PC-9 (cell line): ENCODE data around the gene TBC1D22A. TPM values are rescaled to one million over a fixed set of nuclear protein-coding genes. Genes with fewer than 3 reads are reported as not detected.

Experiments
- BruUV-seq: library from RNA; stranded (reverse); fragments of 400-500 nt; replicated peaks from 2 replicates; lab custom pipeline; 2021; lab: Mats Ljungman, UMichigan
- CTCF ChIA-PET: fragments of 300-600 bp; sonication (Branson Sonifier 250); formaldehyde crosslinking; loops from one replicate; lab custom pipeline; 2022; ENCODE audit warnings: antibody characterized with exemption; lab: Charles Lee
- POLR2A ChIA-PET: fragments of 300-600 bp; sonication (Branson Sonifier 250); formaldehyde crosslinking; loops from one replicate; lab custom pipeline; 2022; ENCODE audit warnings: antibody characterized with exemption; ENCODE audit not compliant: unreplicated experiment; lab: Charles Lee
- DNase-seq, 2 experiments: peaks; one replicate each; pipeline versions ENCODE4 v3.0.0 to v3.0.0-alpha.2; 2015 to 2022; ENCODE audit warnings: mixed read lengths in 1 of 2
- H2AFZ ChIP-seq: fragments of 200-600 bp; sonication (generic); 2 replicates; pipeline ENCODE4 v1.8.1; 2017; ENCODE audit warnings: antibody characterized with exemption
- H3F3A ChIP-seq: fragments of 200-600 bp; sonication (generic); 2 replicates; pipeline ENCODE4 v1.8.1; 2017; ENCODE audit warnings: antibody characterized with exemption, mild to moderate bottlenecking, low read depth; ENCODE audit not compliant: insufficient read depth
- H3K27ac ChIP-seq: fragments of 200-600 bp; sonication (generic); 2 replicates; pipeline ENCODE4 v1.6.1; 2016; ENCODE audit warnings: mixed run types
- H3K27me3 ChIP-seq: fragments of 200-600 bp; sonication (generic); 2 replicates; pipeline ENCODE4 v1.6.1; 2016; ENCODE audit warnings: low read depth, mixed run types; ENCODE audit not compliant: insufficient read depth
- H3K36me3 ChIP-seq: fragments of 200-600 bp; sonication (generic); 2 replicates; pipeline ENCODE4 v1.6.1; 2016; ENCODE audit warnings: low read depth, mixed run types
- H3K4me1 ChIP-seq: fragments of 200-600 bp; sonication (generic); replicated peaks from 2 replicates; pipeline ENCODE4 v1.6.1; 2016; ENCODE audit warnings: mixed run types; ENCODE audit not compliant: insufficient read depth
- H3K4me2 ChIP-seq: fragments of 200-600 bp; sonication (generic); 2 replicates; pipeline ENCODE4 v1.6.1; 2017; ENCODE audit warnings: mixed run types
- H3K4me3 ChIP-seq: fragments of 200-600 bp; sonication (generic); 2 replicates; pipeline ENCODE4 v1.6.1; 2016; ENCODE audit warnings: mixed run types
- H3K79me2 ChIP-seq: fragments of 200-600 bp; sonication (generic); 2 replicates; pipeline ENCODE4 v1.6.1; 2017; ENCODE audit warnings: low read depth, mixed run types
- H3K9me2 ChIP-seq: fragments of 200-600 bp; sonication (generic); 2 replicates; pipeline ENCODE4 v1.8.1; 2017; ENCODE audit warnings: mild to moderate bottlenecking; ENCODE audit not compliant: insufficient read depth
- H3K9me3 ChIP-seq: fragments of 200-600 bp; sonication (generic); 2 replicates; pipeline ENCODE4 v1.8.1; 2016; ENCODE audit warnings: low read depth; ENCODE audit not compliant: insufficient read depth
- H4K20me1 ChIP-seq: fragments of 200-600 bp; sonication (generic); 2 replicates; pipeline ENCODE4 v1.8.1; 2017; ENCODE audit not compliant: insufficient read depth
- CTCF ChIP-seq: fragments of 200-600 bp; sonication (generic); conservative IDR thresholded peaks from 2 replicates; pipeline ENCODE4 v1.6.1; 2017; ENCODE audit warnings: mixed run types, antibody characterized with exemption, mild to moderate bottlenecking, moderate library complexity
- EZH2 ChIP-seq: fragments of 200-600 bp; sonication (generic); IDR thresholded peaks from 2 replicates; pipeline ENCODE4 v1.8.0; 2017; ENCODE audit warnings: antibody characterized with exemption, low read depth
- intact Hi-C: fragments of 100-400 bp; cut with micrococcal nuclease; formaldehyde crosslinking; loops from one replicate; pipeline ENCODE4 v1.10.0; 2022; ENCODE audit not compliant: unreplicated experiment
- total RNA-seq: library from RNA; stranded (reverse); gene quantifications from 2 replicates; pipeline ENCODE4 v1.2.3, GENCODE V29; 2021

Gene TBC1D22A
- total RNA-seq, 1 experiment from 2014 or later: 40.3 TPM

- Histone ChIP-seq H3K9me2 (no peaks in the 10 kb centered on the region), H3K4me3 (no peak overlapping the region), H3K27ac (no peak overlapping the region), H3K79me2 (no peaks in the 10 kb centered on the region), H3K27me3 (no peaks in the 10 kb centered on the region), H3K36me3 (no peaks in the 10 kb centered on the region), H3K4me1 (no peaks in the 10 kb centered on the region), H2AFZ (no peak overlapping the region), H3K4me2 (no peak overlapping the region), H3K9me3 (no peaks in the 10 kb centered on the region), H3F3A (no peaks in the 10 kb centered on the region), H4K20me1 (peaks cover 25% of the 10 kb centered on the region)
- ChIA-PET POLR2A (no interaction called here), CTCF (no interaction called here)
- TF ChIP-seq CTCF (no peak), EZH2 (no peak)
- BruUV-seq: no TSS peak
- intact Hi-C loops: no loop called here
- DNase-seq: no peak
Observed at GRCh38 chr22:47015589-47016178, 253.2 kb downstream of the TBC1D22A start.

- no peaks in the 10 kb centered on the region for H3K9me3 ChIP-seq
- H3K27me3 ChIP-seq: no peaks in the 10 kb centered on the region
- H3K79me2 ChIP-seq: no peaks in the 10 kb centered on the region
- no peak overlapping the region for H3K4me3 ChIP-seq
- H3K9me2 ChIP-seq: no peaks in the 10 kb centered on the region
- no peak for TF ChIP-seq CTCF
- no peak for TF ChIP-seq EZH2
- H4K20me1 ChIP-seq: 0 out of 2 replicates have a peak, but pooled peaks cover 17% of the 10 kb centered on the region
- no peak overlapping the region for H3K4me2 ChIP-seq
- no peak overlapping the region for H3K27ac ChIP-seq
- no TSS peak for BruUV-seq
- ChIA-PET POLR2A (no interaction called here), CTCF (interaction anchor here (0.5 kb wide), 1 partner anchor 64 kb away, joined by 13 read pairs; no protein-coding TSS in a partner anchor)
- H3F3A ChIP-seq: no peaks in the 10 kb centered on the region
- DNase-seq: no peak
- no peaks in the 10 kb centered on the region for H3K4me1 ChIP-seq
- intact Hi-C loops: no loop called here
- H3K36me3 ChIP-seq: no peaks in the 10 kb centered on the region
- H2AFZ ChIP-seq: no peak overlapping the region
Observed at GRCh38 chr22:47016631-47017030, 254.2 kb downstream of the TBC1D22A start.

- Histone ChIP-seq H4K20me1 (peaks cover 20% of the 10 kb centered on the region; the same call in 1 of the 2 replicates), H3K4me2 (no peak overlapping the region), H2AFZ (no peak overlapping the region), H3K9me3 (no peaks in the 10 kb centered on the region), H3F3A (no peaks in the 10 kb centered on the region), H3K4me3 (no peak overlapping the region), H3K27me3 (no peaks in the 10 kb centered on the region), H3K27ac (no peak overlapping the region), H3K79me2 (no peaks in the 10 kb centered on the region), H3K36me3 (no peaks in the 10 kb centered on the region), H3K4me1 (no peaks in the 10 kb centered on the region), H3K9me2 (no peaks in the 10 kb centered on the region)
- ChIA-PET POLR2A (no interaction called here), CTCF (no interaction called here)
- intact Hi-C loops: no loop called here
- no peak for DNase-seq
- TF ChIP-seq EZH2 (no peak), CTCF (no peak)
- no TSS peak for BruUV-seq
Observed at GRCh38 chr22:47017245-47017644, 254.8 kb downstream of the TBC1D22A start.
